Panc1 (cell line): Measurements from ENCODE around the gene GRK7. TPM values are rescaled to one million over a fixed set of nuclear protein-coding genes. Genes with fewer than 3 reads are reported as not detected.
"Not testable (repeated sequence)": the region's sequence is repeated elsewhere in the genome, so short reads cannot be mapped to it uniquely, and the experiment has no call there.

Experiments used
- ATAC-seq: fragments of 200-7000 bp; cut with Tn5 transposase; 2 replicates; pipeline ENCODE4 v1.9.1; 2020; ENCODE audit warnings: mild to moderate bottlenecking, moderate library complexity
- BruUV-seq: library from RNA; stranded (reverse); fragments of 400-500 nt; replicated peaks from 2 replicates; lab custom pipeline; 2021; lab: Mats Ljungman, UMichigan
- CTCF ChIA-PET: fragments of 300-600 bp; sonication (Branson Sonifier 250); formaldehyde crosslinking; loops from one replicate; lab custom pipeline; 2022; ENCODE audit warnings: antibody characterized with exemption; lab: Charles Lee
- POLR2A ChIA-PET: fragments of 300-600 bp; sonication (Branson Sonifier 250); formaldehyde crosslinking; loops from one replicate; lab custom pipeline; 2022; ENCODE audit warnings: antibody characterized with exemption; lab: Charles Lee
- DNase-seq: peaks from one replicate; pipeline ENCODE4 v3.0.0-alpha.2; 2010; ENCODE audit warnings: low read depth, low spot score
- H3K27ac ChIP-seq: 2 replicates; pipeline ENCODE4 v1.5.1; 2011; ENCODE audit warnings: mild to moderate bottlenecking, low read length, inconsistent platforms
- H3K27me3 ChIP-seq: fragments of 200-500 bp; sonication (Bioruptor generic); 2 replicates; pipeline ENCODE4 v1.6.0; 2014; ENCODE audit warnings: low read length, inconsistent platforms; ENCODE audit not compliant: control insufficient read depth, insufficient read depth
- H3K36me3 ChIP-seq: fragments of 200-500 bp; sonication (Bioruptor generic); 2 replicates; pipeline ENCODE4 v1.5.1; 2014; ENCODE audit warnings: inconsistent platforms, mild to moderate bottlenecking, low read length, moderate library complexity; ENCODE audit not compliant: control insufficient read depth, insufficient read depth
- H3K4me1 ChIP-seq: 2 replicates; pipeline ENCODE4 v1.5.1; 2011; ENCODE audit warnings: inconsistent platforms, mild to moderate bottlenecking, low read length, moderate library complexity; ENCODE audit not compliant: control insufficient read depth, insufficient read depth
- H3K4me3 ChIP-seq, 2 experiments: 2 replicates each; pipeline ENCODE4 v1.5.1; 2011 to 2012; ENCODE audit warnings: low read depth in 2 of 2, low read length in 2 of 2, mild to moderate bottlenecking in 2 of 2, inconsistent platforms in 1 of 2, moderate library complexity in 1 of 2
- H3K9me3 ChIP-seq: fragments of 200-500 bp; sonication (Bioruptor generic); 2 replicates; pipeline ENCODE4 v1.5.1; 2014; ENCODE audit warnings: low read depth, mild to moderate bottlenecking, inconsistent platforms, low read length, moderate library complexity; ENCODE audit not compliant: control insufficient read depth, insufficient read depth
- CTCF ChIP-seq: fragments of 450-650 bp; IDR thresholded peaks from 2 replicates; pipeline ENCODE4 v1.5.1; 2017; ENCODE audit warnings: mild to moderate bottlenecking
- POLR2AphosphoS5 ChIP-seq: IDR thresholded peaks from 2 replicates; pipeline ENCODE4 v1.6.1; 2012; ENCODE audit warnings: mild to moderate bottlenecking, low read depth, low read length, moderate library complexity
- REST ChIP-seq, 2 experiments: IDR thresholded peaks; 2 replicates each; pipeline ENCODE4 v1.6.1; 2011 to 2012; ENCODE audit warnings: low read depth in 2 of 2, control low read depth in 1 of 2, low read length in 1 of 2, mild to moderate bottlenecking in 1 of 2, moderate library complexity in 1 of 2; ENCODE audit not compliant: insufficient read depth in 1 of 2
- SIN3A ChIP-seq: IDR thresholded peaks from 2 replicates; pipeline ENCODE4 v1.6.1; 2012; ENCODE audit warnings: low read depth, mild to moderate bottlenecking, low read length, moderate library complexity, borderline replicate concordance; ENCODE audit not compliant: insufficient read depth
- TCF7L2 ChIP-seq: IDR thresholded peaks from 2 replicates; pipeline ENCODE4 v1.6.1; 2011; ENCODE audit warnings: mild to moderate bottlenecking, low read depth, low read length, inconsistent platforms
- in situ Hi-C: cut with HindIII; loops from 2 replicates; pipeline ENCODE4 v1.10.0; 2016; ENCODE audit warnings: low sequenced_read_pairs, low pct_unique_long_range_greater_than_20kb
- intact Hi-C: fragments of 100-400 bp; cut with micrococcal nuclease; formaldehyde crosslinking; loops from one replicate; pipeline ENCODE4 v1.10.0; 2022; ENCODE audit not compliant: unreplicated experiment
- total RNA-seq: library from RNA; stranded (reverse); gene quantifications from one replicate; pipeline ENCODE4 v1.2.1, GENCODE V29; 2021; ENCODE audit not compliant: unreplicated experiment

GRK7 gene
- total RNA-seq, 1 experiment from 2014 or later = 0.10 TPM

DNA sequence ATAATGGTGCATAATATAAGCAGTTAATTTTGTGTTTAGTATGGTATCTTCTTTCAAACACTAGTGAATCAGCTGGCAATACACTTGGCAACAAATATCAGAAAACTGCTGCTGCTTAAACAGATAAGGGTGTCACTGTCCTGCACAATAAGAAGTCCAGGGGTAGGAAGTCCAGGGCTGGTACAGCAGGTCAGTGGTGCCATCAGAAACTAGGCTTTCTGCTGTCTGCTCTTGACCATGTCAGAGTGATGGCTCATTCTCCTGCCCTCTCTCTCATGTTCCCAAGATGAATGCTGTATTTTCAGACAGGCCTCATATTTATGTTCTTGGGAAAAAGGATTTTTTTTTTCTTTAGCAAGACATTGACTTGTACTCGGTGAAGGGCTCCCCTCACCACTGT is 9.2 kb upstream of the GRK7 start:
- ChIA-PET CTCF (no interaction called here), POLR2A (no interaction called here)
- Histone ChIP-seq H3K4me1 (no peaks in the 10 kb centered on the region), H3K36me3 (no peaks in the 10 kb centered on the region), H3K27me3 (no peaks in the 10 kb centered on the region), H3K9me3 (no peaks in the 10 kb centered on the region), H3K4me3 (no peak overlapping the region), H3K27ac (no peak overlapping the region)
- no peak for TF ChIP-seq REST (IDR thresholded peaks at IDR 0.05; ENCODE audit: insufficient read depth in 1 of 2, low read depth in 2 of 2, low read length in 1 of 2)
- no peak for TF ChIP-seq CTCF
- no peak for TF ChIP-seq TCF7L2
- no peak for TF ChIP-seq POLR2AphosphoS5
- TF ChIP-seq SIN3A = no peak
- no peak for DNase-seq
- in situ Hi-C loops (no loop called here), intact Hi-C loops (no loop called here)
- ATAC-seq = no peak
- BruUV-seq = no TSS peak

GRCh38 chr3:141762552-141762951 is 656 bp upstream of the GRK7 start:
- H3K36me3 ChIP-seq, H3K27ac ChIP-seq, CTCF ChIA-PET, ATAC-seq, H3K9me3 ChIP-seq, in situ Hi-C loops, BruUV-seq, H3K4me1 ChIP-seq, intact Hi-C loops, DNase-seq, POLR2A ChIA-PET, H3K27me3 ChIP-seq: not testable (repeated sequence)
- peak overlapping the region; percentile 30 to 51 for H3K4me3 ChIP-seq

GRCh38 chr3:141764045-141764444 is 837 bp downstream of the GRK7 start:
- DNase-seq (no peak), ATAC-seq (no peak)
- POLR2A ChIA-PET = no interaction called here
- TF ChIP-seq CTCF (no peak), TCF7L2 (no peak), REST (IDR thresholded peaks at IDR 0.05; ENCODE audit: insufficient read depth in 1 of 2, low read depth in 2 of 2, low read length in 1 of 2) (no peak), POLR2AphosphoS5 (no peak), SIN3A (no peak)
- H3K36me3 ChIP-seq = no peaks in the 10 kb centered on the region
- H3K27me3 ChIP-seq = no peaks in the 10 kb centered on the region
- CTCF ChIA-PET = no interaction called here
- intact Hi-C loops (no loop called here), in situ Hi-C loops (no loop called here)
- H3K4me3 ChIP-seq = no peak overlapping the region
- no peaks in the 10 kb centered on the region for H3K9me3 ChIP-seq
- H3K4me1 ChIP-seq = no peaks in the 10 kb centered on the region
- BruUV-seq = no TSS peak
- no peak overlapping the region for H3K27ac ChIP-seq
